ENCODE measurements around the gene MRAP.

MRAP gene

GRCh38 chr21:32249511-32250280 lies 49.0 kb upstream of the MRAP start:
- H3K9me3 ChIP-seq (ENCODE audit: control insufficient read depth, insufficient read depth, low read depth, low read length) = no peaks in the 10 kb centered on the region
- no peak overlapping the region for H3K4me3 ChIP-seq (ENCODE audit: low read depth, low read length)
- ChIA-PET CTCF (interaction anchor here (4.7 kb wide), 1 partner anchor 9 kb away, joined by 26 read pairs; no protein-coding TSS in a partner anchor), POLR2A (no interaction called here)
- H3K4me1 ChIP-seq (ENCODE audit: control insufficient read depth, insufficient read depth, low read length) = no peaks in the 10 kb centered on the region
- no peak overlapping the region for H3K27ac ChIP-seq (ENCODE audit: extremely low read depth, low read depth, low read length)
- H3K36me3 ChIP-seq (ENCODE audit: control insufficient read depth in 2 of 2, insufficient read depth in 1 of 2, low read length in 2 of 2) = no peaks in the 10 kb centered on the region
- no peak for TF ChIP-seq ZNF239 (tag by site-specific recombination; IDR thresholded peaks at IDR 0.05)
- TF ChIP-seq ZBTB26 (tag by site-specific recombination; optimal IDR thresholded peaks at IDR 0.05) = no peak
- TF ChIP-seq ZNF692 (tag by site-specific recombination; IDR thresholded peaks at IDR 0.05) = no peak
- no peak for TF ChIP-seq HOXD13 (CRISPR knock-in tag; IDR thresholded peaks at IDR 0.05; ENCODE audit: borderline replicate concordance)
- no peak for TF ChIP-seq ZNF2 (tag by site-specific recombination; IDR thresholded peaks at IDR 0.05)
- no peak for TF ChIP-seq ZBTB6 (tag by site-specific recombination; IDR thresholded peaks at IDR 0.05)
- no peak for TF ChIP-seq ZNF530 (tag by site-specific recombination; IDR thresholded peaks at IDR 0.05; ENCODE audit: low read depth)
- no peak for TF ChIP-seq ZNF23 (tag by site-specific recombination; IDR thresholded peaks at IDR 0.05; ENCODE audit: borderline replicate concordance)
- no peak for TF ChIP-seq KLF7 (tag by site-specific recombination; IDR thresholded peaks at IDR 0.05; ENCODE audit: borderline replicate concordance)
- TF ChIP-seq ZNF266 (tag by site-specific recombination; IDR thresholded peaks at IDR 0.05; ENCODE audit: low read depth) = no peak
- TF ChIP-seq ZNF513 (tag by site-specific recombination; IDR thresholded peaks at IDR 0.05) = no peak
- no peak for TF ChIP-seq ZNF138 (tag by site-specific recombination; IDR thresholded peaks at IDR 0.05; ENCODE audit: borderline replicate concordance)
- TF ChIP-seq ZNF529 (tag by site-specific recombination; IDR thresholded peaks at IDR 0.05; ENCODE audit: insufficient replicate concordance) = no peak
- no peak for TF ChIP-seq KLF16 (tag by site-specific recombination; IDR thresholded peaks at IDR 0.05)

DNA sequence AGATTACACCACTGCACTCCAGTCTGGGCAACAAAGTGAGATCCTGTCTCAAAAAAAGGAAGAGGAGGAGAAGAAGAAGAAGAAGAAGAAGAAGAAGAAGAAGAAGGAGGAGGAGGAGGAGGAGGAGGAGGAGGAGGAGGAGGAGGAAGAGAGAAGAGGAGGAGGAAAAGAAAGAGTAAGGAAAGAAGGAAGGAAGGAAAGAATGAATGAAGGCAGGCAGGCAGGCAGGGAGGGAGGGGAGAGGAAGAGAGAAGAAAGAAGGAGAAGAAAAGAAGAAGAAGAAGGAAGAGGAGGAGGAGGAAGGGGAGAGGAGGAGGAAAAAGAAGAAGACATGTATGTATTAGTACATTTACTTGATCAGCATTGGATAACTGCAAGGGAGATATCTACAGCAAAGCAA lies 46.5 kb upstream of the MRAP start:
- no peaks in the 10 kb centered on the region for H3K36me3 ChIP-seq (ENCODE audit: control insufficient read depth in 2 of 2, insufficient read depth in 1 of 2, low read length in 2 of 2)
- no peaks in the 10 kb centered on the region for H3K9me3 ChIP-seq (ENCODE audit: control insufficient read depth, insufficient read depth, low read depth, low read length)
- CTCF ChIA-PET = no interaction called here
- POLR2A ChIA-PET = no interaction called here
- H3K4me1 ChIP-seq (ENCODE audit: control insufficient read depth, insufficient read depth, low read length) = peaks cover 3% of the 10 kb centered on the region
- no peak overlapping the region for H3K27ac ChIP-seq (ENCODE audit: extremely low read depth, low read depth, low read length)
- H3K4me3 ChIP-seq (ENCODE audit: low read depth, low read length) = no peak overlapping the region
- TF ChIP-seq ZNF311 (tag by site-specific recombination; IDR thresholded peaks at IDR 0.05; ENCODE audit: borderline replicate concordance) (0 out of 2 replicates have a peak, but pooled peaks have one; percentile 44), ZNF629 (tag by site-specific recombination; IDR thresholded peaks at IDR 0.05) (no peak), ZNF513 (tag by site-specific recombination; IDR thresholded peaks at IDR 0.05) (peak; percentile 73), ZBTB11 (tag by site-specific recombination; conservative IDR thresholded peaks at IDR 0.05; ENCODE audit: low read depth) (no peak), ZNF121 (tag by site-specific recombination; IDR thresholded peaks at IDR 0.05) (no peak), ZBTB1 (tag by site-specific recombination; IDR thresholded peaks at IDR 0.05) (no peak), ZNF366 (tag by site-specific recombination; conservative IDR thresholded peaks at IDR 0.05) (peak; percentile 52)
- TF ChIP-seq, protein P1, sequence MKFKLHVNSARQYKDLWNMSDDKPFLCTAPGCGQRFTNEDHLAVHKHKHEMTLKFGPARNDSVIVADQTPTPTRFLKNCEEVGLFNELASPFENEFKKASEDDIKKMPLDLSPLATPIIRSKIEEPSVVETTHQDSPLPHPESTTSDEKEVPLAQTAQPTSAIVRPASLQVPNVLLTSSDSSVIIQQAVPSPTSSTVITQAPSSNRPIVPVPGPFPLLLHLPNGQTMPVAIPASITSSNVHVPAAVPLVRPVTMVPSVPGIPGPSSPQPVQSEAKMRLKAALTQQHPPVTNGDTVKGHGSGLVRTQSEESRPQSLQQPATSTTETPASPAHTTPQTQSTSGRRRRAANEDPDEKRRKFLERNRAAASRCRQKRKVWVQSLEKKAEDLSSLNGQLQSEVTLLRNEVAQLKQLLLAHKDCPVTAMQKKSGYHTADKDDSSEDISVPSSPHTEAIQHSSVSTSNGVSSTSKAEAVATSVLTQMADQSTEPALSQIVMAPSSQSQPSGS (tag by site-specific recombination; IDR thresholded peaks at IDR 0.05; ENCODE audit: low read depth) = no peak

All from HEK293 (cell line).